CD4-positive, alpha-beta T cell treated with Interleukin-4 for 4 hours (primary cell): Measurements from ENCODE around the gene TEX2.
A peak's percentile ranks its signal among the peaks of the same experiment; 100 is the strongest.
"Not testable (repeated sequence)": the region's sequence is repeated elsewhere in the genome, so short reads cannot be mapped to it uniquely, and the experiment has no call there.

Experiments
- DNase-seq: peaks from one replicate; pipeline ENCODE4 v3.0.0-alpha.2; 2020

The TEX2 gene

DNA sequence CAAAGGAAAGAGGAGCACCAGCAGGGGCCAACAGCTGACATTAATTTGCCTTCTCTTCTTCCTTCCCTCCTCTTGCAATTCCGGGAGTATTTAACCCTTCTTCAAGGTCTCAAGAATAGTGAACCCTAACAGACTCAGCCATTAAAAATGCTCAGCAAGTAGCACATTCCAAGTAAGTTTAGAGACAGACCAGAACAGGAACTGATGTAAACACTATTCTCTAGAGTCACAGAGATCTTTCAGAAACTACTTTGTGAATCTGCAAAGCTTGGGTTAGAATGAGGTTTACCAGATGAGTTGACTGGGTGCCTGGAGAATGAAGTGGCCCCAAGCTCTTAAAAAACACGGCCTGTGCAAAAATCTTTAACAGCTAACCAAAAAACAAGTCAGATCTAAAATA lies 50.9 kb downstream of the TEX2 start:
- DNase-seq = no peak

DNA sequence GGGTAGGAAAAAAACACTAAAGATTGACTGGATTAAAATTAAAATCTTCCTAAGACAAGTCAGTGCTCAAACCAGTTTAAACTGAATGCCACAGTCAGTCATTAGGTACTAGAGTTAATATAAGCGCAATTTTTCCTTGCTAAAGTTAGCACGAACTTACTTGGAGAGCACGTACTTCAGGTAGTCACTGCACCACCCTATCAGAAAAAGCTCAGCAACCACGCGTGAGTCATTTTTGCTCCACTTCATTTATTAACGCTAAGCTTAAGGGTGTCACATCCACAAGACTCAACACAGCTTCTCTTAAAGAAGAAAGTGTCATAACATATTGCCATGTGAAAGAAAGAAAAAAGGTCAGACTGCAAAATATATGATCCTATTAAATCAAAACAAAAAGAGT lies 53.1 kb downstream of the TEX2 start:
- DNase-seq = no peak

- no peak for DNase-seq
Observed at GRCh38 chr17:64209356-64209941, 53.6 kb downstream of the TEX2 start.

- not testable (repeated sequence) for DNase-seq
Observed at GRCh38 chr17:64208656-64209055, 54.4 kb downstream of the TEX2 start.

- DNase-seq = no peak
Observed at GRCh38 chr17:64205804-64206203, 57.3 kb downstream of the TEX2 start.

- no peak for DNase-seq
Observed at GRCh38 chr17:64203630-64204029, 59.4 kb downstream of the TEX2 start.

- no peak for DNase-seq
Observed at GRCh38 chr17:64202683-64203344, 60.2 kb downstream of the TEX2 start.

GRCh38 chr17:64200080-64201032 lies 62.7 kb downstream of the TEX2 start:
- DNase-seq = no peak

- DNase-seq = no peak
Observed at GRCh38 chr17:64198331-64199090, 64.5 kb downstream of the TEX2 start.

DNA sequence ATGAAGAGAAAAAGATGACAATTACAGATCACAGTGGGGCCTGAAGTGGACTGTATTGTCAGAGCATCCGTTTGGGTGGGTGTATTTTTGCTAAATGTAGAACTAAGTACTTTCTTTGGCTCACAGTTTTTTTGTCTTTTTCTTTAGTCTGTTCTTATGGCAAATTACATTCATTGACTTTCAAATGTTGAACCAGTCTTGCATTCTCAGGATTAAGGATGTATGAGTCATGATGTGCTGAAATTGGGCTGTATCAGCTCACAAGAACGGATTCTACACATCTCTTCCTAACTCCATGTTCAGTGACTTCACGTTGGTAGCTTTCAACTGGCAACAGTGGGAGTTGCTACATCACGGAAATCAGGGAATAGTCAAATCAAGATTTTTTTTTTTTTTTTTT lies 66.5 kb downstream of the TEX2 start:
- no peak for DNase-seq

- no peak for DNase-seq
Observed at GRCh38 chr17:64193561-64193960, 69.5 kb downstream of the TEX2 start.

DNA sequence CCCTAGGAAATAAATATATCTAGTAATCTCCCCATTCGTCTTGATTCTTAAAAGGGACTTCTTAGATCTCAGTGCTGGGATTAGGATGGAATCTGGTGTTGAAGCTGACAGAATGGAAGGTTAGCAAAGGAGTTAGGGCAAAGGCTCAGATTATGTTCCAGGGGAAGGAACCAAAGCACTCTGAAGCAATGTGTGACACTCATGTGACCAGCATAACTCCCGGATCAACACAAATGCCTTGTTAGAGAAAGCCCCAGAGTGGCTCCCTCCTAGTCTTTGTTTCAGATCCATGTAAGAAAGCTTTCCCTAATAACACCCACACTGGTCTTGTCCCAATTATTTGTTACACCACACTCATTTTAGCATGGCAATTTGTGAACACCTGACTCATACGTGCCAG lies 70.5 kb downstream of the TEX2 start:
- no peak for DNase-seq

DNA sequence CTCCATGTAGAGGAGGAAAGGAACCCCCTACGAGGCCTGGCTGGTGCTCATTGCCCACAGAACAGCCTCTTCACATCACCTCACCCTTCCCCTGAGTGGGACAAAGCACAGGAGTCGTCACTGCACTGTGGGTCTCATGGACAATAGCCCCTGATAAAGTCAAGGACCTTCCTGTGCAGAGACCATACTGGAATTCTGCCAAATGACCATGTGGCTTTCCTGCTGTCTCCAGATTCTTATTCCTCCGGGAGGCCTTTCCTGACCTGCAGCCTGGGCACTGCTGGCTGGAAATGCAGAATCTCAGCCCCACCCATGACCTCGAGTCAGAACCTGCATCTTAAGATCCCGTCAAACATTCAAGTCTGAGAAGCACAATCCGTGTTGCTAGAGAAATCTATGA lies 72.6 kb downstream of the TEX2 start:
- DNase-seq = no peak

DNA sequence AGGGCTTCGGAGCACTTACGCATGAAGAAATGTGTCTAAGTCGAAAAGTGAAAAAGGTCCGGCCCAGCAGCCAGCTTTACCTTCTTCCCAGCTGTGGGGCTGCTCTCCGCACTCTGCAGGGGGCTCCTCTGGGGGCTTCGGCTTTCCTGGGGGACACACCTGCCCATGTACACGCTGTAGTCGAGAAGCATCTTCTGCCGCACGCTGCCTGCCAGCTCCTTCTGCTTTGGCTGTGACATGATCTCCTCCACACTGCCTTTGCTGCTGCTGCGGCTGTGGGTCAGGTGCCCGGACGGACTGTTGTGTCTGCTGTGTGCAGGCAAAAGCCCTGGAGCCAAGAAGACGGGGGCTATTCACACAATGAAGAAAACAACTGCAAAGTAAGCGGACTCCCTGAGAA lies 75.0 kb downstream of the TEX2 start:
- no peak for DNase-seq

GRCh38 chr17:64187093-64187895 lies 75.8 kb downstream of the TEX2 start:
- no peak for DNase-seq

DNA sequence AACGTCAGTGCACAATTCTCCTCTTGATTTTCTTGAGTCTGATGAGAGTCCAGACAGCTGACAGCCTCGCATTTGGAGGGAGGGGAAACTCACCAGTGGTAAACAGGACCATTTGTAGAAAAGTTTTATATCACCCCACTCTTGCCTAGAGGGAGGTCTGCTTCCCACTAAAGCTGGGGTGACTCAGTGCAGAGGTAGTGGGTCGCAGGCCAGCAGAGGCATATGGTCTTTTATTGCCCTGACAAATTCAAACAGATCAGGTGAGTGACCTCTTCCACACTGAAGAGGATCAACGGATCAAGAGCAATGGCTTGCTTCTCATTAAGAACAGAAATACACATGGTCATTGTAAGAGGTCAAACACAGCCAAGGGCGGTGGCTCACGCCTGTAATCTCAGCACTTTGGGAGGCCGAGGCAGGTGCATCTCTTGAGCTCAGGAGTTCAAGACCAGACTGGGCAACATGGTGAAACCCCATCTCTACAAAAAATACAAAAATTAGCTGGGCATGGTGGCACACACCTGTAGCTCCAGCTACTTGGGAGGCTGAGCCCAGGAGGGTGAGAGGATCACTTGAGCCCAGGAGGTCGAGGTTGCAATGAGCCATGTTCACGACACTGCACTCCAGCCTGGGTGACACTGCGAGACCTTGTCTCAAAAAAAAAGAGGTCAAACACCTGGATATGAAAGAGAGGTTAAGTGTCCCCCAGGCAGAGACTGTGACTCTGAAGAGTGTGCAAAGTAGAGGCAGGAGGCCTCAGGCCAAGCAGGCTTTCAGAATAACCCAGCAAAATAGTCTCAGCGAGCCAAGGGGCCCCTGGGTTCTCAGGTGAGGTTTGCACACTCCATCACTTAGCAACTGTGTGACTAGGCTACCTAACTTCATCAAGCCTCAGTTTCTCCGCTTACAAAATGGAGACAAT lies 76.6 kb downstream of the TEX2 start:
- no peak for DNase-seq

GRCh38 chr17:64185557-64185956 lies 77.5 kb downstream of the TEX2 start:
- DNase-seq = not testable (repeated sequence)

- DNase-seq = no peak
Observed at GRCh38 chr17:64185101-64185500, 78.0 kb downstream of the TEX2 start.

DNA sequence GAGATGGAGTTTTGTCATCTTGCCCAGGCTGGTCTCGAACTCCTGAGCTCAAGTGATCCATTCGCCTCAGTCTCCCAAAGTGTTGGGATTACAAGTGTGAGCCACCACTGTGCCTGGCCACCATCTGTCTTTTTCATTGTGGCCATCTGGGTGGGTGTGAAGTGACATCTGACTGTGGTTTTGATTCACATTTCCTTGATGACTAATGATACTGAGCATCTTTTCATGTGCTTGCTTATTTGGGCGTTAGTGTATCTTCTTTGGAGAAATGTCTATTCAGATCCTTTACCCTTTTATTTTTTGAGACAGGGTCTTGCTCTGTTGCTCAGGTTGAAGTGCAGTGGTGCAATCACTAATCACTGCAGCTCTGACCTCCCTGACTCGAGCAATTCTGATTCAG lies 79.2 kb downstream of the TEX2 start:
- peak; percentile 17 for DNase-seq

GRCh38 chr17:64182325-64183012 lies 80.6 kb downstream of the TEX2 start:
- no peak for DNase-seq
